Lung (tissue), 12 donors: ENCODE results near the gene ELOVL5. TPM values are rescaled to one million over a fixed set of nuclear protein-coding genes. Genes with fewer than 3 reads are reported as not detected.

Experiments used
- ATAC-seq: fragments of 200-7000 bp; cut with Tn5 transposase; one replicate; pipeline ENCODE4 v1.9.1; 2020; ENCODE audit warnings: moderate number of reproducible peaks; ENCODE audit not compliant: insufficient read depth, low FRiP score
- DNase-seq, 3 donors: peaks; one replicate each; pipeline ENCODE4 v3.0.0-alpha.2; 2013 to 2017
- H3K27ac ChIP-seq, 2 donors: one replicate each; pipeline ENCODE4 v1.5.1; 2013; ENCODE audit warnings: mild to moderate bottlenecking in 2 of 2, moderate library complexity in 2 of 2, control low read depth in 1 of 2, inconsistent platforms in 1 of 2, low read depth in 1 of 2, low read length in 1 of 2
- H3K27me3 ChIP-seq, 3 donors: one replicate each; pipeline ENCODE4 v1.5.1; 2013; ENCODE audit warnings: low read length in 2 of 3; ENCODE audit not compliant: control insufficient read depth in 3 of 3, insufficient read depth in 3 of 3
- H3K36me3 ChIP-seq, 4 donors: one replicate each; pipeline ENCODE4 v1.5.1; 2013; ENCODE audit warnings: low read length in 4 of 4, mild to moderate bottlenecking in 1 of 4, moderate library complexity in 1 of 4; ENCODE audit not compliant: control insufficient read depth in 4 of 4, insufficient read depth in 4 of 4
- H3K4me1 ChIP-seq, 5 donors: one replicate each; pipeline ENCODE4 v1.5.1; 2013; ENCODE audit warnings: low read length in 5 of 5, mild to moderate bottlenecking in 2 of 5, moderate library complexity in 1 of 5; ENCODE audit not compliant: control insufficient read depth in 5 of 5, insufficient read depth in 5 of 5
- H3K4me3 ChIP-seq: one replicate; pipeline ENCODE4 v1.5.1; 2013; ENCODE audit warnings: mild to moderate bottlenecking, control low read depth, moderate library complexity
- H3K9ac ChIP-seq, 2 donors: one replicate each; pipeline ENCODE4 v1.5.1; 2013; ENCODE audit warnings: low read length in 2 of 2, control low read depth in 1 of 2; ENCODE audit not compliant: insufficient read depth in 1 of 2
- H3K9me3 ChIP-seq, 4 donors: one replicate each; pipeline ENCODE4 v1.5.1; 2013; ENCODE audit warnings: low read length in 3 of 4, mild to moderate bottlenecking in 1 of 4, moderate library complexity in 1 of 4; ENCODE audit not compliant: control insufficient read depth in 4 of 4, insufficient read depth in 3 of 4
- CTCF ChIP-seq: IDR thresholded peaks from 2 replicates; pipeline ENCODE4 v1.5.1; 2012; ENCODE audit warnings: mild to moderate bottlenecking; ENCODE audit errors: control extremely low read depth, extremely low read depth
- WGBS, 2 donors: extraction: QIAGEN DNeasy Blood & Tissue Kit; methylation state at CpG; one replicate each; pipeline ENCODE4 v1.1.7; 2013; 5-methylcytosine and 5-hydroxymethylcytosine counted together
- polyA plus RNA-seq, 2 donors: library from polyadenylated mRNA; stranded (reverse); fragments of 200-250 nt; gene quantifications; one replicate each; pipeline ENCODE4 v1.2.1, GENCODE V29; 2013
- total RNA-seq, 2 donors: library from RNA; depleted of rRNA in 1 of 2; stranded (reverse); fragments of >200 nt in 1 of 2; gene quantifications; one replicate each; pipeline ENCODE4 v1.2.1, GENCODE V29; 2014 to 2021
- donor health status: control.
- donor health status: control.
- donor health status: Bipolar disorder and iron deficiency.
- donor health status: healthy.
- donor health status: DM: yes; HTN: yes; CAD: no.

ELOVL5 gene
- total and polyA plus RNA-seq, 4 donors: 37.7 to 95.6 (median 89.9) TPM

DNA sequence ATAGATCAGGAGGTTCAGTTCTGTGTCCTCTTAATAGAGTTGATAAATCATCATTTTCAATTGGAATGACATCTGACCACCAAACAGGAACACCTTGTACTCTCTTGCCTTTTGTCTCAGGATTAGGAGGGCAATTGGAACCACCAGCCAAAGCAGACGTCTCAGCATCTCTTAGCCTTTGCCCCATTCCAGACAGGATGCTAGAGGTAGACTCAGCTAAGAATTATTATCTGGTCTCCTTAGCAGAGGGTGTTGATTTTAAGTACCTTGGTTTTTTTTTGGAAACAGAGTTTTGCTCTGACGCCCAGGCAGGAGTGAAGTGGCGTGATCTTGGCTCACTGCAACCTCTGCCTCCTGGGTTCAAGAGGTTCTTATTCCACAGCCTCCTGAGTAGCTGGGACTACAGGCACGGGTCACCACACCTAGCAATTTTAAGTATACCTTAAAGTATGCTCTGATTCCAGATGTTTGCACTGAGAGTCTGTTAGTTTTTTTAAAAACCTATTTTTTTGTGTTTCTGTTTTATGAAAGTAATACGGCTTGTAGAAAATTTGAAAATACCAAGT is 28.0 kb upstream of the ELOVL5 start:
- no peaks in the 10 kb centered on the region for H3K36me3 ChIP-seq
- no peak overlapping the region for H3K9ac ChIP-seq
- H3K4me3 ChIP-seq: no peak overlapping the region
- TF ChIP-seq CTCF: no peak
- H3K27ac ChIP-seq: no peak overlapping the region
- no peak for DNase-seq
- H3K4me1 ChIP-seq: peaks cover 0 to 9% (median 0%) of the 10 kb centered on the region in 5 donors
- 69 to 85% methylated on average over 5 of the region's 5 CpGs for WGBS, 2 donors
- no peak for ATAC-seq
- H3K27me3 ChIP-seq: no peaks in the 10 kb centered on the region
- no peaks in the 10 kb centered on the region for H3K9me3 ChIP-seq

- Histone ChIP-seq H3K9me3 (no peaks in the 10 kb centered on the region), H3K27me3 (no peaks in the 10 kb centered on the region), H3K36me3 (no peaks in the 10 kb centered on the region), H3K4me3 (no peak overlapping the region), H3K9ac (no peak overlapping the region), H3K4me1 (peaks cover 0 to 9% (median 0%) of the 10 kb centered on the region in 5 donors), H3K27ac (no peak overlapping the region)
- DNase-seq: peak in 1 of 3 donors; percentile 22
- ATAC-seq: no peak
- TF ChIP-seq CTCF: no peak
Measured at GRCh38 chr6:53375847-53376246, 27.1 kb upstream of the ELOVL5 start.

DNA sequence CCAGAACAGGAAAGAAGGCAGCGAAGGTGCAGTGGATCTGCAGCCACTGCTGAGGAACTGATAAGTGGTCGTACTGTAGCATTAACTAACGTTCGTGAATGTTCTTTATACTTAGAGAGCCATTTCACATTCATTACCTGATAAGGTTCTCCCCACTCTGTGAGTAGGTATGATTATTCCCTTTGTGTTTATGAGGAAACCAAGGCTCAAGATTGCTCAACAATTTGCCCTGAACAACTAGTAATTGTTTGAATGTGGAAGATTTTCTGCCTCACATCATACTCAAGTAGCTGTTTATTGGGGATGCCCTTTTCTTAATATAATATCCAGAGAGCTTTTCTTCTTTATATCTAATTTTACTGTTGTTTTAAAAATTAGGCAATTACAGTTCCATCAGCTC is 24.9 kb upstream of the ELOVL5 start:
- H3K9ac ChIP-seq: no peak overlapping the region
- no peak overlapping the region for H3K27ac ChIP-seq
- H3K4me1 ChIP-seq: peaks cover 0 to 15% (median 0%) of the 10 kb centered on the region in 5 donors
- no peak for TF ChIP-seq CTCF
- 75 to 85% methylated on average over 4 of the region's 4 CpGs for WGBS, 2 donors
- DNase-seq (no peak), ATAC-seq (no peak)
- no peak overlapping the region for H3K4me3 ChIP-seq
- H3K9me3 ChIP-seq: no peaks in the 10 kb centered on the region
- H3K27me3 ChIP-seq: no peaks in the 10 kb centered on the region
- H3K36me3 ChIP-seq: no peaks in the 10 kb centered on the region
